Activated CD4-positive, alpha-beta memory T cell treated with anti-CD3 and anti-CD28 coated beads for 36 hours (primary cell): ENCODE data around the gene TMSB15C. TPM values are rescaled to one million over a fixed set of nuclear protein-coding genes. Genes with fewer than 3 reads are reported as not detected.
"Not testable (repeated sequence)": the region's sequence is repeated elsewhere in the genome, so short reads cannot be mapped to it uniquely, and the experiment has no call there.

ENCODE experiments used
- CTCF ChIA-PET: fragments of 350-600 bp; sonication (Branson Sonifier 250); formaldehyde crosslinking; loops from one replicate; lab custom pipeline; 2021; ENCODE audit warnings: antibody characterized with exemption, inconsistent platforms; lab: Charles Lee
- POLR2A ChIA-PET: fragments of 350-600 bp; sonication (Branson Sonifier 250); formaldehyde crosslinking; loops from one replicate; lab custom pipeline; 2021; ENCODE audit warnings: antibody characterized with exemption; lab: Charles Lee
- DNase-seq: peaks from one replicate; pipeline ENCODE4 v3.0.0-alpha.2; 2020
- H3K27ac Mint-ChIP-seq: one replicate; pipeline ENCODE4 v1.8.0; 2021; ENCODE audit warnings: mixed read lengths
- H3K27me3 Mint-ChIP-seq: one replicate; pipeline ENCODE4 v1.8.0; 2021; ENCODE audit warnings: mixed read lengths
- H3K36me3 Mint-ChIP-seq: one replicate; pipeline ENCODE4 v1.8.0; 2021; ENCODE audit warnings: mixed read lengths
- H3K4me1 Mint-ChIP-seq: one replicate; pipeline ENCODE4 v1.8.0; 2021; ENCODE audit warnings: low read depth, mixed read lengths
- H3K4me3 Mint-ChIP-seq: one replicate; pipeline ENCODE4 v1.8.0; 2021; ENCODE audit warnings: mild to moderate bottlenecking, mixed read lengths
- H3K9me3 Mint-ChIP-seq: one replicate; pipeline ENCODE4 v1.8.0; 2021; ENCODE audit warnings: mixed read lengths
- intact Hi-C: fragments of 100-400 bp; cut with micrococcal nuclease; formaldehyde crosslinking; loops from one replicate; pipeline ENCODE4 v1.15.1; 2023
- total RNA-seq, 2 experiments: library from RNA; stranded (reverse); gene quantifications; one replicate each; pipeline ENCODE4 v1.2.3, GENCODE V29; 2021

Gene TMSB15C
- total RNA-seq, 2 experiments from 2014 or later = 1.6 to 2.7 TPM

DNA sequence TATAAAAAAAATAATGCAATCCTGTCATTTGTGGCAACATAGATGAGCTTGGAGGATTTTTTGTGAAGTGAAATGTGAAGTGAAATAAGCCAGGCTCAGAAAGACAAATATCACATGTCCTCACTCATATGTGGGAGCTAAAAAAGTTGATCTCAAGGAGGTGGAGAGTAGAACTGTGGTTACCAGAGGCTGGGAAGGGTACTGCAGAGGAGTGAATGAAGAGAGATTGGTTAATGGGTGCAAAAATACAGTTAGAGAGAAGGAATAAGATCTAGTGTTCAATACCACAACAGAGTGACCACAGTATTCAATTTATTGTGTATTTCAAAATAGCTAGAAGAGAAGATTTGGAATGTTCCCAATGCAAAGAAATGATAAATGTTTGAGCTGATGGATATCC lies 22.9 kb upstream of the TMSB15C start:
- peaks cover 2% of the 10 kb centered on the region for H3K4me1 Mint-ChIP-seq
- no peak for DNase-seq
- no peaks in the 10 kb centered on the region for H3K9me3 Mint-ChIP-seq
- intact Hi-C loops = loop anchor here (1.0 kb wide), 3 partner anchors 12 to 171 kb away; no protein-coding TSS in a partner anchor
- H3K4me3 Mint-ChIP-seq = no peak overlapping the region
- ChIA-PET POLR2A (no interaction called here), CTCF (interaction anchor here (0.7 to 4.2 kb wide), 4 partner anchors 14 to 38 kb away, joined by 3 to 48 read pairs (median 15); partner anchors contain the start of gene ZCCHC18)
- no peaks in the 10 kb centered on the region for H3K36me3 Mint-ChIP-seq
- no peaks in the 10 kb centered on the region for H3K27me3 Mint-ChIP-seq
- H3K27ac Mint-ChIP-seq = no peak overlapping the region

DNA sequence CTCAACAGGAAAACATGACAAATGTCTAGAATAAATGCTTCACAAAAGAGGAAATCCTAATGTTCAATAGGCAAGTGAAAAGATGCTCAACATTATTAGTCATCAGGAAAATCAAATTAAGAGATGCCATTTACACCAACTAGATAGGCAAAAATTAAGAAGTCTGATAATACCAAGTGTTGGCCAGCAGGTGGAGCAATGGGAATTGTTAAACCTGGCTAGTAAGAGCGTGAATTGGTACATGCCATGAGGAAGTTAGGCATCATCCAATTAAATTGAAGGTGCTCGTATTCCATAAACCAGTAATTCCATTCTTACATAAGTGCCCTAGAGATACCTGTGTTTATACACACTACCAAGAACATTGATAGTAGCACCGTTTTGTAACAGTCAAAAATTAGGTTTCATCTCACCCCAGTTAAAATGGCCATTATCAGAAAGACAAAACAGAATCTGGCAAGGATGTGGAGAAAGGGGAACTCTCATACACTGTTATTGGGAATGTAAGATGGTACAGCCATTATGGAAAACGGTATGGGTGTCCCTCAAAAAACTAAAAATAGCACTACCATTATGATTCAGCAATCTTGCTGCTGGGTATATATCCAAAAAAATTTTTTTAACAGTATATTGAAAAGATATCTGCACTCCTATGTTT lies 22.2 kb upstream of the TMSB15C start:
- ChIA-PET POLR2A (no interaction called here), CTCF (interaction anchor here (0.7 to 4.2 kb wide), 3 partner anchors 15 to 38 kb away, joined by 5 to 48 read pairs (median 25); partner anchors contain the start of gene ZCCHC18)
- Mint-ChIP-seq H3K9me3 (no peaks in the 10 kb centered on the region), H3K27ac (no peak overlapping the region), H3K4me3 (no peak overlapping the region), H3K36me3 (no peaks in the 10 kb centered on the region), H3K27me3 (no peaks in the 10 kb centered on the region), H3K4me1 (peaks cover 2% of the 10 kb centered on the region)
- peak; percentile 48 for DNase-seq
- intact Hi-C loops = loop anchor here (1.0 kb wide), 3 partner anchors 13 to 172 kb away; no protein-coding TSS in a partner anchor

DNA sequence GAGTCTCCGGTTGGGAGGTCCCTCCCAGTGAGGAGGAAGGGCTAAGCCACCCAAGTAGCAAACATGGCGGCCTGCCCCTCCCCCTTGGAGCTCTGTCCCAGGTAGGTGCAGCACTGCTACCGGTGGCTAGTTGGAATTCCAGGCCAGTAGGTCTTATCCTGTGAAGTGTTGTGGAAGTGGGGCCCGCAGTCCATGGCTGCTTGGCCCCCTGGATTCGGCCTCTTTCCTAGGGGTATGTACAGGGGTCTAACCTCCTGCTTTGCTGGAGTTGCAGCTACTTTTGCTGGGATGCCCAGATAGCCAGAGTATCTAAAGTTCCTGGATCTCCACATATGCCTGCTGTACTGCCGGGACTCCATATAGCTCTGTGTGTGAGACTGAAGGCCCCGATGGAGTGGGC lies 9.9 kb upstream of the TMSB15C start:
- H3K36me3 Mint-ChIP-seq = no peaks in the 10 kb centered on the region
- no peak overlapping the region for H3K27ac Mint-ChIP-seq
- no peak overlapping the region for H3K4me3 Mint-ChIP-seq
- no peak for DNase-seq
- POLR2A ChIA-PET = no interaction called here
- no peaks in the 10 kb centered on the region for H3K4me1 Mint-ChIP-seq
- H3K9me3 Mint-ChIP-seq = no peaks in the 10 kb centered on the region
- CTCF ChIA-PET = no interaction called here
- intact Hi-C loops = no loop called here
- H3K27me3 Mint-ChIP-seq = peaks cover 5% of the 10 kb centered on the region

DNA sequence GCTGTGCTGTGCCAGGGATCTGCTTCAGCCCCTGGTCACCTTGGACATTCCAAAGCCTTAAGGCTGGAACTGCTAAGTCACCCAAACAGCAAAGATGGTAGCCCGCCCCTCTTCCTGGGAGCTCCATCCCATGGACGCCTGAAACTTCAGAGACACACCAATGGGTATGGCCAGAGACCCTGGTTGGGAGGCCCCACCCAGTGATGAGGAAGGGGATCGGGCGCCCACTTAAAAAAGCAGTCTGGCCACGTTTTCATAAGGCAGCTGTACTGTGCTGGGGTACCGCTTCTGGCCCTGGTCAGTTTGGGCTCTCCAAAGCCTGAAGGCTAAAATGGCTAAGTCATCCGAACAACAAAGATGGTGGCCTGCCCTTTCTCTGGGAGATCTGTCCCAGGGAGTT lies 9.4 kb upstream of the TMSB15C start:
- H3K36me3 Mint-ChIP-seq = no peaks in the 10 kb centered on the region
- CTCF ChIA-PET = no interaction called here

GRCh38 chrX:104084534-104085277 lies 8.7 kb upstream of the TMSB15C start:
- POLR2A ChIA-PET = no interaction called here
- CTCF ChIA-PET = no interaction called here

More for the DNA sequence above, 9.4 kb upstream of the TMSB15C start:
- POLR2A ChIA-PET = no interaction called here
- Mint-ChIP-seq H3K27me3 (peaks cover 5% of the 10 kb centered on the region), H3K9me3 (no peaks in the 10 kb centered on the region), H3K4me1 (no peaks in the 10 kb centered on the region), H3K27ac (no peak overlapping the region), H3K4me3 (no peak overlapping the region)
- no peak for DNase-seq
- intact Hi-C loops = no loop called here

GRCh38 chrX:104084063-104084462 lies 8.0 kb upstream of the TMSB15C start:
- Mint-ChIP-seq H3K27me3 (peaks cover 5% of the 10 kb centered on the region), H3K27ac (no peak overlapping the region), H3K9me3 (no peaks in the 10 kb centered on the region), H3K36me3 (no peaks in the 10 kb centered on the region), H3K4me3 (no peak overlapping the region), H3K4me1 (no peaks in the 10 kb centered on the region)
- ChIA-PET POLR2A (no interaction called here), CTCF (no interaction called here)
- no peak for DNase-seq
- intact Hi-C loops = no loop called here

More at GRCh38 chrX:104084534-104085277, 8.7 kb upstream of the TMSB15C start:
- no peak overlapping the region for H3K27ac Mint-ChIP-seq
- no peak for DNase-seq
- no peak overlapping the region for H3K4me3 Mint-ChIP-seq
- intact Hi-C loops = no loop called here
- no peaks in the 10 kb centered on the region for H3K9me3 Mint-ChIP-seq
- H3K27me3 Mint-ChIP-seq = peaks cover 5% of the 10 kb centered on the region
- H3K4me1 Mint-ChIP-seq = no peaks in the 10 kb centered on the region
- no peaks in the 10 kb centered on the region for H3K36me3 Mint-ChIP-seq

GRCh38 chrX:104077854-104078253 lies 1.8 kb upstream of the TMSB15C start:
- CTCF ChIA-PET, DNase-seq, H3K4me1 Mint-ChIP-seq, H3K27ac Mint-ChIP-seq, H3K36me3 Mint-ChIP-seq, POLR2A ChIA-PET, H3K9me3 Mint-ChIP-seq, intact Hi-C loops, H3K27me3 Mint-ChIP-seq, H3K4me3 Mint-ChIP-seq: not testable (repeated sequence)

DNA sequence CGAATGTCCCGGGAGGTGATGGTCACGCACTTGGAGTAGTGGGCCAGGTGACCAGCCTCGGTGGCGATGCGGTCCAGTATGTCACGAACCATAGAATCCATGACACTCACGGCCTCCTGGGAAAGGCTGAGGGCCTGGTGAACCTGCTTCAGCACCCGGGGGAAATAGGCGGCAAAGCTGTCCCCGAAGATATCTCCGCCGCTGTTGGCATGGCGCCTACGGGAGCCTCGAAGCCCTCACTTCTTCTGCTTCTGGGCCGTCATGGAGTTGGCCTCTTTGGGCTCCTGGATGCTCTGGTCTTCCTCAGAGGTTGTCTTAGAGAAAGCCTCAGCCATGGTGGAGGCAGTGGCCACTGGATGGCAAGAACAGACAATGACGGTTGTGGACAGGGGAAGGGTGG lies 13.4 kb downstream of the TMSB15C start:
- H3K4me1 Mint-ChIP-seq, H3K27me3 Mint-ChIP-seq, H3K9me3 Mint-ChIP-seq, intact Hi-C loops, H3K4me3 Mint-ChIP-seq, H3K36me3 Mint-ChIP-seq, H3K27ac Mint-ChIP-seq, DNase-seq, CTCF ChIA-PET, POLR2A ChIA-PET: not testable (repeated sequence)

DNA sequence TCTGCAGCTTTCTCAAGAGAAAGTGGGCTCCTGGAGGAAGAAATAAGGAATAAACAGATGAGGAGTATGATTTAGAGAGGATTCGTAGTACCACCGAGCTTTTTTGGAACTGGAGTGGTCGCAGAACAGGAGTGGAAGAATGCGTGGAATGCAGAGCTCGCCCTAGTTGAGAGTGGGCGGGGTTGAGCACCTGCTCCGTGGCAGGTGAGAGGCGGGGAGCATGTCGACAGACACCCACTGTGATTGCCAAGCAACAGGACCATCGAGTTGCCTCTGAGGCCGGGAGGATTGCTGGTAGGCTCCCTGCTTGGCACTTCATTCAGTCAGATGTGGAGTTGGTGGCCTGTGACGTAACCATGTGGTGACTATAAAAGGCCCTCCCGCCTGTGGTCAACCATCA lies 21.1 kb downstream of the TMSB15C start:
- H3K4me1 Mint-ChIP-seq, CTCF ChIA-PET, DNase-seq, intact Hi-C loops, H3K36me3 Mint-ChIP-seq, H3K27ac Mint-ChIP-seq, POLR2A ChIA-PET, H3K4me3 Mint-ChIP-seq, H3K27me3 Mint-ChIP-seq, H3K9me3 Mint-ChIP-seq: not testable (repeated sequence)

DNA sequence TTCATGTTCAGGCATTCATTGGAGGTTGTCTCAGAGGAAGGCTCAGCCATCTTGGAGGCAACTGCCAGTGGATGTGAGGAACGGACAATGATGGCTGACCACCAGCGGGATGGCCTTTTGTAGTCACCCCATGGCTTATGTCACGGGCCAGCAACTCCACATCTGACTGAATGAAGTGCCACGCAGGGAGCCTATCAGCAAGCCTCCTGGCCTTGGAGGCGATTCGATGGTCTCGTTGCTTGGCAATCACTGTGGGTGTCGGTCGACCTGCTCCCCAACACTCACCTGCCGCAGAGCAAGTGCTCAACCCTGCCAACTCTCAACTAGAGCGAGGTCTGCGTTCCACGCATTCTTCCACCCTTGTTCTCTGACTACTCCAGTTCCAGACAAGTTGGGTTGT lies 28.9 kb downstream of the TMSB15C start:
- peaks cover 5% of the 10 kb centered on the region for H3K27me3 Mint-ChIP-seq
- ChIA-PET POLR2A (no interaction called here), CTCF (no interaction called here)
- intact Hi-C loops = no loop called here
- DNase-seq = no peak
- no peak overlapping the region for H3K27ac Mint-ChIP-seq
- H3K36me3 Mint-ChIP-seq = no peaks in the 10 kb centered on the region
- no peaks in the 10 kb centered on the region for H3K9me3 Mint-ChIP-seq
- no peak overlapping the region for H3K4me3 Mint-ChIP-seq
- no peaks in the 10 kb centered on the region for H3K4me1 Mint-ChIP-seq

DNA sequence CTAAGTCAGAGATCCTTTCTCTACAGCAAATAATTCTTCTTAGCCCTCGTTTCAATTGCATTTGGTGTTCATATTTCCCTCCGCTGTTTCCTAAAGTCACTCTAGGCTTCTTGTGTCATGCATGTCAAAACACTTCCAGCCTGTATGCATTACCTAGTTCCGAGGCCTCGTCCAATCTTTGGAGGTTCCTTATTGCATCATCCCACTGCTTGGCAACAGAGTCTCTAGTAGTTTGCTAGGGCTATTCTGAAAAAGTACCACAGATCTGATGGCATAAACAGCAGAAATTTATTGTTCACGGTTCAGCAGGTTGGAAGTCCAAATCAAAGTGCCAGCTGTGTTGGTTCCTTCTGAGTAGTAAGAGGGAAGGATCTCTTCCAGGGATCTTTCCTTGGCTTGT lies 30.4 kb downstream of the TMSB15C start:
- Mint-ChIP-seq H3K4me3 (no peak overlapping the region), H3K27me3 (peaks cover 5% of the 10 kb centered on the region), H3K36me3 (no peaks in the 10 kb centered on the region), H3K9me3 (no peaks in the 10 kb centered on the region), H3K27ac (no peak overlapping the region), H3K4me1 (no peaks in the 10 kb centered on the region)
- ChIA-PET POLR2A (no interaction called here), CTCF (no interaction called here)
- intact Hi-C loops = no loop called here
- no peak for DNase-seq

DNA sequence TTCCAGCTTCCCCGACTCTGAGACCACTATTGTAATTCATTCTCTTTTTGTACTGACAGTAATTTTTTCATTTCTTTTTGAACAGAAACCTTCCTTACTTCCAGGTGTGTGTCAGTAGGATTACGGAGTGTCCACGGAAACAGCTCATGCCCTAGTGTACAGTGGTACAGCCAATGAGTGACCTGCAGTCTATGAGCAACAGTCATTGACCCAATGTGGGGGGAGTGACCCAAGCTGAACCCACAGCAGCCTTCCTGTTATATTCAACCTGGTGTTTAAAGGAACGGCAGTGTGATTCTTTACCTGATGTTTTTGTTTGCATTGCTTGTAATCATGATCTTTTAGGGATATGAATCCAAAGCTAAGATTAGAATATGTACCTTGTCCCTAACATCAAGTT lies 35.0 kb downstream of the TMSB15C start:
- DNase-seq = no peak
- Mint-ChIP-seq H3K27ac (no peak overlapping the region), H3K27me3 (peaks cover 10% of the 10 kb centered on the region), H3K4me3 (no peak overlapping the region), H3K9me3 (no peaks in the 10 kb centered on the region), H3K36me3 (no peaks in the 10 kb centered on the region), H3K4me1 (no peaks in the 10 kb centered on the region)
- ChIA-PET POLR2A (no interaction called here), CTCF (interaction anchor here (0.6 kb wide), 1 partner anchor 194 kb away, joined by 3 read pairs; no protein-coding TSS in a partner anchor)
- intact Hi-C loops = no loop called here
